ENCODE results near the gene CFAP20DC. TPM values are rescaled to one million over a fixed set of nuclear protein-coding genes. Genes with fewer than 3 reads are reported as not detected.
"Not testable (repeated sequence)": the region's sequence is repeated elsewhere in the genome, so short reads cannot be mapped to it uniquely, and the experiment has no call there.

The CFAP20DC gene
- total and polyA plus RNA-seq, 4 experiments from 2014 or later = 0.07 to 0.50 (median 0.26) TPM

DNA sequence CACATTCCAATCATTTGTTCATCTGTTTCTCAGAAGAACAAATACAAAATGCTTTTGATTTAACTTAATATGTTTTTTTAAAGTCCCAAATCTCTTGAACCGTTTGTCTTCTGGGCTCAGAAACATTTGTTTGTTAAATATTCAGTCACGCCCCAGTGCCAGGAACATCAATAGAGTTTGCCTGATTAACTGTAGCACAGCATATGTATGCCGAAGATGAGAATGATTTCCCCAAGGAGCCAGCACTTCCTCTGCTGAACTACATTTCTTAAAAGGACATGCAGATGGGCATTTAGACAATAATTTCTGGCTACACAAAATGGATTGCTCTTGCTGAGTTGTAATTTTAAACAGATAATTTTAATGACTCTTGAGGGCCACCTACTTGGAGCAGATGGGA lies 191.7 kb downstream of the CFAP20DC start:
- intact Hi-C loops (cut with micrococcal nuclease) = no loop called here

DNA sequence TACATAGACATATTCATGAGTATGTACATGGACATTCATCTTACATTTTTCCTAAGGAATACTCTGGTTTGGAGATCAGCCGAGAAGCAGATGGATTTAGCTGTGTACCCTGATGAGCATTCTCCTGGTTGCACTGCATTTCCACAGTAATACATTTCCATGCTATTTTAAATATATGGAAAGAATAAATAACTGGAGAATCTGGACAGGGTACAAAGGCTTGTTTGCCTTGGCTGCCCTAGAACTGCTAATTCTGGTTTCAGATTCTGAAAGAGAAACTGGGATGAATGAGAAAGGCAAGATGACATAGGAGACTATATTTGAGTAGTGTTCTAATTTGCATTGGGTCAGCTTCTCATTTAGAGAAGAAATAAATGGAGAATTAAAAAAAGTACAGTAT lies 192.4 kb downstream of the CFAP20DC start:
- ChIA-PET POLR2A (ENCODE audit: partially characterized antibody) (no interaction called here), CTCF (ENCODE audit: partially characterized antibody) (no interaction called here)
- H3K36me3 ChIP-seq (ENCODE audit: insufficient read depth, low read length) = no peaks in the 10 kb centered on the region
- Mint-ChIP-seq H3K4me3 (no peak overlapping the region), H3K9me3 (peaks cover 0 to 2% (median 0%) of the 10 kb centered on the region in 8 donors), H3K27ac (no peak overlapping the region), H3K4me1 (no peaks in the 10 kb centered on the region), H3K36me3 (no peaks in the 10 kb centered on the region), H3K27me3 (no peaks in the 10 kb centered on the region)
- no peak for DNase-seq
- intact Hi-C loops (cut with micrococcal nuclease) = no loop called here
- H3K9me3 ChIP-seq (ENCODE audit: control insufficient read depth in 1 of 2, low read length in 2 of 2) = no peaks in the 10 kb centered on the region
- no peak overlapping the region for H3K27ac ChIP-seq (ENCODE audit: low read depth, low read length)
- no peaks in the 10 kb centered on the region for H3K27me3 ChIP-seq (ENCODE audit: insufficient read depth, low read length)
- no peak overlapping the region for H3K4me3 ChIP-seq (ENCODE audit: low read length in 2 of 2)
- H3K4me1 ChIP-seq (ENCODE audit: insufficient read depth, low read length) = no peaks in the 10 kb centered on the region

More for the DNA sequence above, 191.7 kb downstream of the CFAP20DC start:
- Histone ChIP-seq H3K9me3 (ENCODE audit: control insufficient read depth in 1 of 2, low read length in 2 of 2) (no peaks in the 10 kb centered on the region), H3K27ac (ENCODE audit: low read depth, low read length) (no peak overlapping the region), H3K4me1 (ENCODE audit: insufficient read depth, low read length) (no peaks in the 10 kb centered on the region), H3K36me3 (ENCODE audit: insufficient read depth, low read length) (no peaks in the 10 kb centered on the region), H3K4me3 (ENCODE audit: low read length in 2 of 2) (no peak overlapping the region), H3K27me3 (ENCODE audit: insufficient read depth, low read length) (no peaks in the 10 kb centered on the region)
- ChIA-PET POLR2A (ENCODE audit: partially characterized antibody) (no interaction called here), CTCF (ENCODE audit: partially characterized antibody) (no interaction called here)
- Mint-ChIP-seq H3K9me3 (peaks cover 0 to 2% (median 0%) of the 10 kb centered on the region in 8 donors), H3K4me1 (no peaks in the 10 kb centered on the region), H3K4me3 (no peak overlapping the region), H3K36me3 (no peaks in the 10 kb centered on the region), H3K27ac (no peak overlapping the region), H3K27me3 (no peaks in the 10 kb centered on the region)
- DNase-seq = no peak

DNA sequence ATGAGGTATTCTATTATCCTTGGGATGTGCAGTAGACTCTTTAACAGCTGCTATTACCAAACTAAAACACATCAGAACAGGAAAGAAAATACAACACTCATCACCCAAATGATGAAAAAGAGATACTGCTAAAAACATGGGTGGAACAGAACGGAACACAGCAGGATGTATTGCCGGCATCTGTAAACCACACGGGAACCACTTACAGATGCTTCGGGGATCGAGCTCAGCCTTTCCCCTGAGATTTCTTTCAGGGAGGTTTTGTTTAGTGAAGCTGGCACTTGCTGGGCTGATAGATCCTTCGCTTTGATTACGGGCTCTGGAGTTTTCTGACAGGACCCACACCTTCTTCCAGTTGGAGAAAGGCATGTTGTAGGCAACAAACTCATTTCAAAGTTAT lies 201.0 kb downstream of the CFAP20DC start:
- Mint-ChIP-seq H3K9me3 (peaks cover 0 to 7% (median 3%) of the 10 kb centered on the region in 8 donors), H3K4me3 (no peak overlapping the region), H3K27ac (no peak overlapping the region), H3K4me1 (no peaks in the 10 kb centered on the region), H3K36me3 (no peaks in the 10 kb centered on the region), H3K27me3 (no peaks in the 10 kb centered on the region)
- Histone ChIP-seq H3K4me3 (ENCODE audit: low read length in 2 of 2) (no peak overlapping the region), H3K27ac (ENCODE audit: low read depth, low read length) (no peak overlapping the region), H3K27me3 (ENCODE audit: insufficient read depth, low read length) (no peaks in the 10 kb centered on the region), H3K4me1 (ENCODE audit: insufficient read depth, low read length) (no peaks in the 10 kb centered on the region), H3K36me3 (ENCODE audit: insufficient read depth, low read length) (no peaks in the 10 kb centered on the region), H3K9me3 (ENCODE audit: control insufficient read depth in 1 of 2, low read length in 2 of 2) (no peaks in the 10 kb centered on the region)
- DNase-seq = no peak
- ChIA-PET POLR2A (ENCODE audit: partially characterized antibody) (no interaction called here), CTCF (ENCODE audit: partially characterized antibody) (no interaction called here)
- intact Hi-C loops (cut with micrococcal nuclease) = no loop called here

DNA sequence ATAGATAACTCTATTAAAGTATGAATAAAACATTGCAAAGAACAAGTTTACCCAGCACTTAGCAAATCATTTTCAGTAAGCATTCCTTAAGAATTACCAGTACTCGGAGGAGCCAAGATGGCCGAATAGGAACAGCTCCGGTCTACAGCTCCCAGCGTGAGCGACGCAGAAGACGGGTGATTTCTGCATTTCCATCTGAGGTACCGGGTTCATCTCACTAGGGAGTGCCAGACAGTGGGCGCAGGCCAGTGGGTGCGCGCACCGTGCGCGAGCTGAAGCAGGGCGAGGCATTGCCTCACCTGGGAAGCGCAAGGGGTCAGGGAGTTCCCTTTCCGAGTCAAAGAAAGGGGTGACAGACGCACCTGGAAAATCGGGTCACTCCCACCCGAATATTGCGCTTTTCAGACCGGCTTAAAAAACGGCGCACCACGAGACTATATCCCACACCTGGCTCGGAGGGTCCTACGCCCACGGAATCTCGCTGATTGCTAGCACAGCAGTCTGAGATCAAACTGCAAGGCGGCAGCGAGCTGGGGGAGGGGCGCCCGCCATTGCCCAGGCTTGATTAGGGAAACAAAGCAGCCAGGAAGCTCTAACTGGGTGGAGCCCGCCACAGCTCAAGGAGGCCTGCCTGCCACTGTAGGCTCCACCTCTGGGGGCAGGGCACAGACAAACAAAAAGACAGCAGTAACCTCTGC lies 207.6 kb downstream of the CFAP20DC start:
- H3K4me1 ChIP-seq (ENCODE audit: insufficient read depth, low read length); POLR2A ChIA-PET (ENCODE audit: partially characterized antibody); H3K9me3 Mint-ChIP-seq: not testable (repeated sequence)

DNA sequence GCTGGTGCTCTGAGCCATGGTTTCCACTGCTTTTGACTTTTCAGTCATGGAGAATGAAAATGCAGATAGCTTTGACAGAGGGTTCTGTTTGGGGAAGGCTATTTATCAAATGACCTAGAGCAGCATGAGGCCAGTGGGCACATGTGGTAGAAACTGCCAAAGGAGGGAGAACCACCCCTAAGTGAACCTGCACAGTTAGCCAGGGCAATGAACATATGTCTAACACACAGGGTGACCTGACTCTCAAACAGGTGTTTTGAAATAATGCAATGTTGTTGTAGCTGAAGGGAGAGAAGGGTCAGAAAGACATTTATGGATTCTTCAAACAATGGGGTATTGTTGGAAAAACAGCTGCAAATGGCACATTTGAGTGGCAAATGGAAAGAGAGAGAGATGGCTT lies 208.9 kb downstream of the CFAP20DC start:
- intact Hi-C loops (cut with micrococcal nuclease) = no loop called here
- CTCF ChIA-PET (ENCODE audit: partially characterized antibody) = no interaction called here

More for the DNA sequence above, 207.6 kb downstream of the CFAP20DC start:
- H3K4me1 Mint-ChIP-seq; H3K4me3 ChIP-seq (ENCODE audit: low read length in 2 of 2); H3K4me3 Mint-ChIP-seq; H3K27me3 Mint-ChIP-seq; H3K36me3 Mint-ChIP-seq; H3K36me3 ChIP-seq (ENCODE audit: insufficient read depth, low read length); H3K27ac Mint-ChIP-seq; DNase-seq; H3K27ac ChIP-seq (ENCODE audit: low read depth, low read length); H3K27me3 ChIP-seq (ENCODE audit: insufficient read depth, low read length); intact Hi-C loops (cut with micrococcal nuclease); H3K9me3 ChIP-seq (ENCODE audit: control insufficient read depth in 1 of 2, low read length in 2 of 2); CTCF ChIA-PET (ENCODE audit: partially characterized antibody): not testable (repeated sequence)

DNA sequence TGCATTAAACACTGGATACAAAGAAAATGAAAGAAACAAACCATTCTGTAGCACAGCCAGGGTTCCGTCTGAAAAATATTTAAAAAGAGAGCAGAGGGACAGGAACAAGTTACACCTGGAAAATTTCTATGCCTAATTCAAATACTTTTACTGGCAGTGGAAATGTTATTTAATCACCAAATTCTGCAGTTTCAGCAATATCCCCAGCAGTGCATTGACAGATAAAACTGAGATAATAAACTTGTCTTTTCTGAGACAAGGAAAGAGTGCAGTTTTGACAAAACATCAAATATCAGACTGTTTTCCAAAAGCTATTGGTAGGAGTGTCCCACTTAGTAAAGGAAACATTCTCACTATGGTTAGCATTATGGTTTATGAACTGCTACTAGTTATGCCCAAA lies 209.9 kb downstream of the CFAP20DC start:
- Mint-ChIP-seq H3K9me3 (peaks cover 0 to 2% (median 0%) of the 10 kb centered on the region in 8 donors), H3K4me3 (no peak overlapping the region), H3K27ac (no peak overlapping the region), H3K4me1 (no peaks in the 10 kb centered on the region), H3K36me3 (no peaks in the 10 kb centered on the region), H3K27me3 (peaks cover 2% of the 10 kb centered on the region in 2 donors)
- DNase-seq = no peak
- no peaks in the 10 kb centered on the region for H3K4me1 ChIP-seq (ENCODE audit: insufficient read depth, low read length)
- intact Hi-C loops (cut with micrococcal nuclease) = no loop called here
- ChIA-PET CTCF (ENCODE audit: partially characterized antibody) (no interaction called here), POLR2A (ENCODE audit: partially characterized antibody) (no interaction called here)
- H3K27ac ChIP-seq (ENCODE audit: low read depth, low read length) = no peak overlapping the region
- no peaks in the 10 kb centered on the region for H3K27me3 ChIP-seq (ENCODE audit: insufficient read depth, low read length)
- no peak overlapping the region for H3K4me3 ChIP-seq (ENCODE audit: low read length in 2 of 2)
- H3K36me3 ChIP-seq (ENCODE audit: insufficient read depth, low read length) = no peaks in the 10 kb centered on the region
- H3K9me3 ChIP-seq (ENCODE audit: control insufficient read depth in 1 of 2, low read length in 2 of 2) = no peaks in the 10 kb centered on the region

More for the DNA sequence above, 208.9 kb downstream of the CFAP20DC start:
- H3K9me3 Mint-ChIP-seq = peaks cover 0 to 2% (median 0%) of the 10 kb centered on the region in 8 donors
- no peaks in the 10 kb centered on the region for H3K9me3 ChIP-seq (ENCODE audit: control insufficient read depth in 1 of 2, low read length in 2 of 2)
- no peak for DNase-seq
- H3K27me3 ChIP-seq (ENCODE audit: insufficient read depth, low read length) = no peaks in the 10 kb centered on the region
- no peak overlapping the region for H3K4me3 Mint-ChIP-seq
- H3K36me3 Mint-ChIP-seq = no peaks in the 10 kb centered on the region
- no peak overlapping the region for H3K4me3 ChIP-seq (ENCODE audit: low read length in 2 of 2)
- no peak overlapping the region for H3K27ac Mint-ChIP-seq
- peaks cover 2% of the 10 kb centered on the region in 2 donors for H3K27me3 Mint-ChIP-seq
- POLR2A ChIA-PET (ENCODE audit: partially characterized antibody) = no interaction called here
- H3K4me1 Mint-ChIP-seq = no peaks in the 10 kb centered on the region
- H3K27ac ChIP-seq (ENCODE audit: low read depth, low read length) = no peak overlapping the region
- no peaks in the 10 kb centered on the region for H3K36me3 ChIP-seq (ENCODE audit: insufficient read depth, low read length)
- H3K4me1 ChIP-seq (ENCODE audit: insufficient read depth, low read length) = no peaks in the 10 kb centered on the region

DNA sequence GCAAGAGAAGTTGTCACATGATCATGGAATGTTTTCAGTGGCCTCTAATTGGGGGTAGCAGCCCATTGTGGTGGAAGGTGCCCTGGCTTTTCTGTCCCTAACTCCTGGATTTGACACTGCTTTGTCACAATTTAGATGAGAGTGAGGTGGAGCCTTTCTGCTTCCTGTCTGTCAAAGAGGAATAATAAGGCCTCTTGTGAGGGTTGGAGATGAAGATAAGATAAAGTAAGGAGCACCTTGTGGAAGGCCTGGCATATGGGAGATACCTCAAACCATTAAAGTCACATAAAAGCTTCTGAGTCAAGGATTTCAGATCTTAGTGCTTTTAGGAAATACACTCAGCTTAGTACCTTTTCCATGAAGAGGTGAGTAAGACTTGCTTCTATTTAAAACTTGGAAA lies 210.6 kb downstream of the CFAP20DC start:
- no peaks in the 10 kb centered on the region for H3K36me3 ChIP-seq (ENCODE audit: insufficient read depth, low read length)
- no peak overlapping the region for H3K27ac ChIP-seq (ENCODE audit: low read depth, low read length)
- intact Hi-C loops (cut with micrococcal nuclease) = no loop called here
- H3K9me3 Mint-ChIP-seq = peaks cover 0 to 2% (median 0%) of the 10 kb centered on the region in 8 donors
- peaks cover 2% of the 10 kb centered on the region in 2 donors for H3K27me3 Mint-ChIP-seq
- H3K4me1 Mint-ChIP-seq = no peaks in the 10 kb centered on the region
- H3K4me3 Mint-ChIP-seq = no peak overlapping the region
- H3K4me3 ChIP-seq (ENCODE audit: low read length in 2 of 2) = no peak overlapping the region
- DNase-seq = no peak
- no peaks in the 10 kb centered on the region for H3K4me1 ChIP-seq (ENCODE audit: insufficient read depth, low read length)
- H3K27ac Mint-ChIP-seq = no peak overlapping the region
- no peaks in the 10 kb centered on the region for H3K9me3 ChIP-seq (ENCODE audit: control insufficient read depth in 1 of 2, low read length in 2 of 2)
- ChIA-PET CTCF (ENCODE audit: partially characterized antibody) (no interaction called here), POLR2A (ENCODE audit: partially characterized antibody) (no interaction called here)
- H3K36me3 Mint-ChIP-seq = no peaks in the 10 kb centered on the region
- H3K27me3 ChIP-seq (ENCODE audit: insufficient read depth, low read length) = no peaks in the 10 kb centered on the region
